Uterus (tissue), 2 donors: Measurements from ENCODE around the gene FKTN.

Experiments used
- CTCF ChIP-seq, 4 experiments: fragments of 200-600 bp in 2 of 4; fragments of 450-650 bp in 2 of 4; sonication (generic) in 2 of 4; IDR thresholded peaks; one replicate each; pipeline ENCODE4 v1.5.1; 2016 to 2019; ENCODE audit warnings: antibody characterized with exemption in 4 of 4, mild to moderate bottlenecking in 2 of 4, moderate library complexity in 1 of 4
- POLR2A ChIP-seq, 2 donors: fragments of 450-650 bp; IDR thresholded peaks; one replicate each; pipeline ENCODE4 v1.6.1; 2016; ENCODE audit warnings: antibody characterized with exemption in 2 of 2, mild to moderate bottlenecking in 1 of 2, moderate library complexity in 1 of 2

GRCh38 chr9:105670315-105670714 is 112.4 kb downstream of the FKTN start:
- no peak for TF ChIP-seq CTCF (IDR thresholded peaks at IDR 0.05)
- TF ChIP-seq POLR2A (IDR thresholded peaks at IDR 0.05), result no peak
